Fibroblast of lung (primary cell): ENCODE results near the gene MARVELD3. TPM values are rescaled to one million over a fixed set of nuclear protein-coding genes. Genes with fewer than 3 reads are reported as not detected.

Experiments
- DNase-seq, 2 donors: peaks; one replicate each; pipeline versions ENCODE4 v3.0.0 to v3.0.0-alpha.2; 2010; ENCODE audit warnings: low read depth in 2 of 2
- H2AFZ ChIP-seq: 2 replicates; pipeline ENCODE4 v1.5.1; 2012; ENCODE audit warnings: low read length, control low read depth, inconsistent platforms
- H3K27ac ChIP-seq: 2 replicates; pipeline ENCODE4 v1.5.1; 2011; ENCODE audit warnings: low read length, control low read depth; ENCODE audit not compliant: insufficient read depth
- H3K27me3 ChIP-seq: 2 replicates; pipeline ENCODE4 v1.5.1; 2011; ENCODE audit warnings: mild to moderate bottlenecking, low read length; ENCODE audit not compliant: control insufficient read depth, insufficient read depth
- H3K36me3 ChIP-seq: 2 replicates; pipeline ENCODE4 v1.5.1; 2011; ENCODE audit warnings: low read length; ENCODE audit not compliant: control insufficient read depth, insufficient read depth
- H3K4me1 ChIP-seq: 2 replicates; pipeline ENCODE4 v1.5.1; 2011; ENCODE audit warnings: low read length; ENCODE audit not compliant: control insufficient read depth, insufficient read depth; ENCODE audit errors: extremely low read depth
- H3K4me2 ChIP-seq: 2 replicates; pipeline ENCODE4 v1.5.1; 2011; ENCODE audit warnings: low read length, control low read depth; ENCODE audit not compliant: insufficient read depth; ENCODE audit errors: extremely low read depth
- H3K4me3 ChIP-seq, 4 experiments: fragments of 200-600 bp in 1 of 4; sonication (generic) in 1 of 4; replicated peaks in 1 of 4; 2 replicates each; pipeline ENCODE4 v1.5.1; 2011 to 2016; ENCODE audit warnings: low read length in 4 of 4, low read depth in 3 of 4, mild to moderate bottlenecking in 3 of 4, control low read depth in 2 of 4, inconsistent platforms in 1 of 4, mixed read lengths in 1 of 4; ENCODE audit not compliant: insufficient read depth in 1 of 4; ENCODE audit errors: control extremely low read depth in 1 of 4
- H3K79me2 ChIP-seq: 2 replicates; pipeline ENCODE4 v1.5.1; 2012; ENCODE audit warnings: mild to moderate bottlenecking, low read length, inconsistent platforms; ENCODE audit not compliant: control insufficient read depth, insufficient read depth
- H3K9ac ChIP-seq: 2 replicates; pipeline ENCODE4 v1.5.1; 2011; ENCODE audit warnings: mild to moderate bottlenecking, low read length, control low read depth; ENCODE audit not compliant: insufficient read depth
- H3K9me3 ChIP-seq: 2 replicates; pipeline ENCODE4 v1.5.1; 2012; ENCODE audit warnings: low read depth, low read length; ENCODE audit not compliant: control insufficient read depth, insufficient read depth
- H4K20me1 ChIP-seq: 2 replicates; pipeline ENCODE4 v1.5.1; 2011; ENCODE audit warnings: low read length; ENCODE audit not compliant: control insufficient read depth, insufficient read depth; ENCODE audit errors: extremely low read depth
- EZH2 ChIP-seq: IDR thresholded peaks from 2 replicates; pipeline ENCODE4 v1.5.1; 2012; ENCODE audit warnings: low read length, control low read depth, mild to moderate bottlenecking; ENCODE audit errors: missing control alignments
- polyA plus RNA-seq, 2 donors: library from polyadenylated mRNA; depleted of rRNA in 1 of 2; stranded (reverse) in 1 of 2; unstranded in 1 of 2; fragments of >200 nt; gene quantifications; 2 replicates each; pipeline ENCODE4 v1.2.1, GENCODE V29; 2011 to 2012; ENCODE audit warnings: missing spikeins in 1 of 2
- total RNA-seq: library from RNA; depleted of rRNA; stranded (reverse); fragments of >200 nt; gene quantifications from 2 replicates; pipeline ENCODE4 v1.2.1, GENCODE V29; 2014
- TF ChIP-seq, protein P1 (sequence below), 2 donors: IDR thresholded peaks in 1 of 2; conservative IDR thresholded peaks in 1 of 2; 1 replicate in 1 of 2; 2 replicates in 1 of 2; pipeline ENCODE4 v1.5.1; 2011 to 2012; ENCODE audit warnings: low read length in 2 of 2, control low read depth in 1 of 2, inconsistent platforms in 1 of 2, low read depth in 1 of 2, mild to moderate bottlenecking in 1 of 2

Gene MARVELD3
- total and polyA plus RNA-seq, 2 donors (not counting 1 experiment from before 2014, with no cell fraction given): not detected

DNA sequence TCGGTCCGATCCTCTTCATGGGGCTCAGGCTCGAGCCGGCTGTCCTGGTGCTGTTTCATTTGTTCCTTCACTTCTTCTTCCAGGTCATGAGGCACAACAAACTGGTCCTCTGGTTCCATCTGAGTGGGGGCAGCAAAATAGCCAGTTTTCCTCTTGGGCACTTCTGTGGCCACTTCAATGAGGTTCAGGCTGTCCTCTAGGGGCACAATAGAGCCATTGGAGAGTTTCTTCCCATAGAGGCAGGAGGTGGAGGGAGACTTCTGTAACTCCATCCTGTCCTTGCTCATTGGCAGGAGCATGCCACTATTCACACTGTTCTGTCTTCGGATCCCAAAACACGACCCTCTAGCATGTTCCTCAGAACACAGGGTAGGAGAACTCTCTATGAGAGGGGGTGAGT is 22.9 kb downstream of the MARVELD3 start:
- H3K36me3 ChIP-seq: peaks cover 6% of the 10 kb centered on the region
- H3K4me2 ChIP-seq: no peak overlapping the region
- TF ChIP-seq EZH2: no peak
- TF ChIP-seq, protein P1, sequence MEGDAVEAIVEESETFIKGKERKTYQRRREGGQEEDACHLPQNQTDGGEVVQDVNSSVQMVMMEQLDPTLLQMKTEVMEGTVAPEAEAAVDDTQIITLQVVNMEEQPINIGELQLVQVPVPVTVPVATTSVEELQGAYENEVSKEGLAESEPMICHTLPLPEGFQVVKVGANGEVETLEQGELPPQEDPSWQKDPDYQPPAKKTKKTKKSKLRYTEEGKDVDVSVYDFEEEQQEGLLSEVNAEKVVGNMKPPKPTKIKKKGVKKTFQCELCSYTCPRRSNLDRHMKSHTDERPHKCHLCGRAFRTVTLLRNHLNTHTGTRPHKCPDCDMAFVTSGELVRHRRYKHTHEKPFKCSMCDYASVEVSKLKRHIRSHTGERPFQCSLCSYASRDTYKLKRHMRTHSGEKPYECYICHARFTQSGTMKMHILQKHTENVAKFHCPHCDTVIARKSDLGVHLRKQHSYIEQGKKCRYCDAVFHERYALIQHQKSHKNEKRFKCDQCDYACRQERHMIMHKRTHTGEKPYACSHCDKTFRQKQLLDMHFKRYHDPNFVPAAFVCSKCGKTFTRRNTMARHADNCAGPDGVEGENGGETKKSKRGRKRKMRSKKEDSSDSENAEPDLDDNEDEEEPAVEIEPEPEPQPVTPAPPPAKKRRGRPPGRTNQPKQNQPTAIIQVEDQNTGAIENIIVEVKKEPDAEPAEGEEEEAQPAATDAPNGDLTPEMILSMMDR (conservative IDR thresholded peaks at IDR 0.05 in 1 of 2, IDR thresholded peaks at IDR 0.05 in 1 of 2; ENCODE audit: low read depth in 1 of 2, low read length in 2 of 2): peak; percentile 28 to 44
- H2AFZ ChIP-seq: no peak overlapping the region
- no peak for DNase-seq
- H3K27ac ChIP-seq: no peak overlapping the region
- H3K9me3 ChIP-seq: no peaks in the 10 kb centered on the region
- H4K20me1 ChIP-seq: no peaks in the 10 kb centered on the region
- H3K27me3 ChIP-seq: no peaks in the 10 kb centered on the region
- no peaks in the 10 kb centered on the region for H3K4me1 ChIP-seq
- no peak overlapping the region for H3K4me3 ChIP-seq
- H3K79me2 ChIP-seq: no peaks in the 10 kb centered on the region
- H3K9ac ChIP-seq: no peak overlapping the region

DNA sequence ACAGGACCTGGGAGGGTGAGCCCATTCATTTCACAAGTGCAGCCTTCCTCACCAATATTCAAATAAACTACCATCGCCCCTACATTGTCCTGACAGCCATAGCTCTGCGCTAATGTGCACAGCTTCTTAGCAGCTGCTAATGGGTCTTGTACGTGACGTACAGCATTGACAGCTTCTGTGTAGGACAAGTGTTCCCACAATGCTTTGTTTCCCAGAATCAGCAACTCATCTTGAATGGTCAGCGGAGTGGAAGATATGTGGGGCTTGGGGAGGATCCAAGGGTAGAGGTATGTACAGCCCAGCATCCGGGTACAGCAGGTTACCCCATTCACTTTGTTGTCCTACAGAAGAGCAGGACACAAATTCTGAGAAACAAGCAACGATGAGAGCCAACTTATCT is 23.7 kb downstream of the MARVELD3 start:
- Histone ChIP-seq H3K4me2 (no peak overlapping the region), H3K79me2 (no peaks in the 10 kb centered on the region), H3K9me3 (no peaks in the 10 kb centered on the region), H3K36me3 (peaks cover 6% of the 10 kb centered on the region), H3K4me1 (no peaks in the 10 kb centered on the region), H3K4me3 (no peak overlapping the region), H2AFZ (no peak overlapping the region), H3K27ac (no peak overlapping the region), H3K9ac (no peak overlapping the region), H4K20me1 (no peaks in the 10 kb centered on the region), H3K27me3 (no peaks in the 10 kb centered on the region)
- TF ChIP-seq EZH2: no peak
- TF ChIP-seq, protein P1 (conservative IDR thresholded peaks at IDR 0.05 in 1 of 2, IDR thresholded peaks at IDR 0.05 in 1 of 2; ENCODE audit: low read depth in 1 of 2, low read length in 2 of 2): no peak
- DNase-seq: no peak

DNA sequence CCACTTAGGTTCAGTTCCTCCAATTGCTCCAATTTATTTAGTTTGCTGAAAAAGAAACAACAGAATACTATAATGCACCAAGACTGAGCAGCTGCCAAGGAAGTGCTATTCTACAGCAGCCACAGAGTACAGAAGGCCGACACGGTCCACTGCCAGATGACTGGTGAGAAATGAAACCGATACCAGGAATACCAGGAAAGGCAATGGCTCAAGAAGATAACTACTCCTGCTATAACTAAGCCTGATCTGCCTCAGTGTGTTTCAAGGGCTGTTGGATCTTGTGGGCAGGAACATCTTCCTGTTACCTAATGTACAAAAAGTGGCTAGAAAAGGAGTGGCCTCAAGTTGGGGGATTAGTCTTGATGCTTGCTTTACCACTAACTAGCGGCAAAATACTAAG is 32.8 kb downstream of the MARVELD3 start:
- DNase-seq: no peak
- Histone ChIP-seq H3K36me3 (peaks cover 2% of the 10 kb centered on the region), H3K4me2 (no peak overlapping the region), H3K27me3 (no peaks in the 10 kb centered on the region), H3K9ac (no peak overlapping the region), H3K79me2 (no peaks in the 10 kb centered on the region), H3K27ac (no peak overlapping the region), H3K9me3 (no peaks in the 10 kb centered on the region), H3K4me1 (no peaks in the 10 kb centered on the region), H3K4me3 (no peak overlapping the region), H4K20me1 (no peaks in the 10 kb centered on the region), H2AFZ (no peak overlapping the region)
- no peak for TF ChIP-seq EZH2
- TF ChIP-seq, protein P1 (conservative IDR thresholded peaks at IDR 0.05 in 1 of 2, IDR thresholded peaks at IDR 0.05 in 1 of 2; ENCODE audit: low read depth in 1 of 2, low read length in 2 of 2): no peak
